ENCODE data around the gene PPM1A. TPM values are rescaled to one million over a fixed set of nuclear protein-coding genes. Genes with fewer than 3 reads are reported as not detected.

The PPM1A gene
- total RNA-seq, 1 experiment from 2014 or later = 28.1 TPM

DNA sequence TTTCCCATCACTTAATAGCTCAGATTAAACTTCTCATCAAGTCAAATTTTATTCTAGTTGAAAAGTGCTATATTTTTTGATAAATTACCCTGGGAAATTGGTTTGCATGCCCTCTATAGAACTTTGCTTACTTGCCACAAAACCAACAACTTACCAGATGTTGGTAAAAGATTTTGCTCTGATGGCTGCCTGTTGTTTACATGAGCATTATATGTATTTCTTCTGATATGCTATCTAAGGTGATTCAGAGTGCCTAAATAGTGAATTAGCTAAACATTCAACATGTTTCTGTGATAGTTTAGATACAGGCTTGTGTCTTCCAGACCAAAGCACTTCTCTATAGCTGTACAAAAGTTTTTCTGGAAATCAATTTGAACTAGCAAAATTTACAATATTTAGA, 51.0 kb downstream of the PPM1A start:
- TF ChIP-seq TCF7L2 (IDR thresholded peaks at IDR 0.05; ENCODE audit: low read depth, low read length) = no peak
- no peak for TF ChIP-seq SIN3A (IDR thresholded peaks at IDR 0.05; ENCODE audit: borderline replicate concordance, insufficient read depth, low read depth, low read length)
- TF ChIP-seq POLR2AphosphoS5 (IDR thresholded peaks at IDR 0.05; ENCODE audit: low read depth, low read length) = no peak
- no peak for TF ChIP-seq CTCF (IDR thresholded peaks at IDR 0.05)
- TF ChIP-seq, protein P1, sequence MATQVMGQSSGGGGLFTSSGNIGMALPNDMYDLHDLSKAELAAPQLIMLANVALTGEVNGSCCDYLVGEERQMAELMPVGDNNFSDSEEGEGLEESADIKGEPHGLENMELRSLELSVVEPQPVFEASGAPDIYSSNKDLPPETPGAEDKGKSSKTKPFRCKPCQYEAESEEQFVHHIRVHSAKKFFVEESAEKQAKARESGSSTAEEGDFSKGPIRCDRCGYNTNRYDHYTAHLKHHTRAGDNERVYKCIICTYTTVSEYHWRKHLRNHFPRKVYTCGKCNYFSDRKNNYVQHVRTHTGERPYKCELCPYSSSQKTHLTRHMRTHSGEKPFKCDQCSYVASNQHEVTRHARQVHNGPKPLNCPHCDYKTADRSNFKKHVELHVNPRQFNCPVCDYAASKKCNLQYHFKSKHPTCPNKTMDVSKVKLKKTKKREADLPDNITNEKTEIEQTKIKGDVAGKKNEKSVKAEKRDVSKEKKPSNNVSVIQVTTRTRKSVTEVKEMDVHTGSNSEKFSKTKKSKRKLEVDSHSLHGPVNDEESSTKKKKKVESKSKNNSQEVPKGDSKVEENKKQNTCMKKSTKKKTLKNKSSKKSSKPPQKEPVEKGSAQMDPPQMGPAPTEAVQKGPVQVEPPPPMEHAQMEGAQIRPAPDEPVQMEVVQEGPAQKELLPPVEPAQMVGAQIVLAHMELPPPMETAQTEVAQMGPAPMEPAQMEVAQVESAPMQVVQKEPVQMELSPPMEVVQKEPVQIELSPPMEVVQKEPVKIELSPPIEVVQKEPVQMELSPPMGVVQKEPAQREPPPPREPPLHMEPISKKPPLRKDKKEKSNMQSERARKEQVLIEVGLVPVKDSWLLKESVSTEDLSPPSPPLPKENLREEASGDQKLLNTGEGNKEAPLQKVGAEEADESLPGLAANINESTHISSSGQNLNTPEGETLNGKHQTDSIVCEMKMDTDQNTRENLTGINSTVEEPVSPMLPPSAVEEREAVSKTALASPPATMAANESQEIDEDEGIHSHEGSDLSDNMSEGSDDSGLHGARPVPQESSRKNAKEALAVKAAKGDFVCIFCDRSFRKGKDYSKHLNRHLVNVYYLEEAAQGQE (IDR thresholded peaks at IDR 0.05; ENCODE audit: insufficient read depth in 1 of 2, low read depth in 2 of 2, low read length in 1 of 2) = no peak
- DNase-seq (ENCODE audit: low read depth, low spot score) (no peak), ATAC-seq (no peak)
- Histone ChIP-seq H3K27me3 (ENCODE audit: control insufficient read depth, insufficient read depth, low read length) (no peaks in the 10 kb centered on the region), H3K9me3 (ENCODE audit: control insufficient read depth, insufficient read depth, low read depth, low read length) (no peaks in the 10 kb centered on the region), H3K4me3 (ENCODE audit: low read depth in 2 of 2, low read length in 2 of 2) (no peak overlapping the region), H3K36me3 (ENCODE audit: control insufficient read depth, insufficient read depth, low read length) (no peaks in the 10 kb centered on the region; the same call in 1 of the 2 replicates), H3K4me1 (ENCODE audit: control insufficient read depth, insufficient read depth, low read length) (no peaks in the 10 kb centered on the region), H3K27ac (ENCODE audit: low read length) (no peak overlapping the region)
- BruUV-seq (replicated peaks) = no TSS peak
- intact Hi-C loops (cut with micrococcal nuclease; ENCODE audit: unreplicated experiment) (no loop called here), in situ Hi-C loops (cut with HindIII; ENCODE audit: low pct_unique_long_range_greater_than_20kb, low sequenced_read_pairs) (no loop called here)
- ChIA-PET CTCF (no interaction called here), POLR2A (no interaction called here)

DNA sequence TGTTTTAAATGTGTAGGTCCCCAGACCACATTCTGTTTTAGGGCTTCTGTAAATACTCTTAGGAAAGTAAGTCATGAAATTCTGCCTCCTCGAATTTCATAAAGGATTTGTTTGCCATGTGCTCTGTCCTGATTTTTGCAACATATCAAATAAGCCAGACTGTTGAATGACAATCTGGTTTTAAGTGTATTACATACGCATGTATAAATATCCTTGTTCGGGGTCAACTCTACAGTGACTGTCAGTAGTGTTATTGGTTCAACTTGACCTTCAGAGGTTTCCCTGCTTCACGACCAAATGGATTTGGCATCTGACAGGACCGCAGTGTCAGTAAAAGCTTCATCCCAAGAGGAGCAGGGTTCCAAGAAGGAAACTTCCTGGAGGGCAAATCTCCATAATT, 52.7 kb downstream of the PPM1A start:
- POLR2A ChIA-PET = no interaction called here
- no TSS peak for BruUV-seq (replicated peaks)

More for the DNA sequence above, 52.7 kb downstream of the PPM1A start:
- in situ Hi-C loops (cut with HindIII; ENCODE audit: low pct_unique_long_range_greater_than_20kb, low sequenced_read_pairs) (no loop called here), intact Hi-C loops (cut with micrococcal nuclease; ENCODE audit: unreplicated experiment) (no loop called here)
- no peak overlapping the region for H3K27ac ChIP-seq (ENCODE audit: low read length)
- H3K27me3 ChIP-seq (ENCODE audit: control insufficient read depth, insufficient read depth, low read length) = no peaks in the 10 kb centered on the region
- no peaks in the 10 kb centered on the region for H3K9me3 ChIP-seq (ENCODE audit: control insufficient read depth, insufficient read depth, low read depth, low read length)
- CTCF ChIA-PET = no interaction called here
- ATAC-seq (no peak), DNase-seq (ENCODE audit: low read depth, low spot score) (no peak)
- TF ChIP-seq POLR2AphosphoS5 (IDR thresholded peaks at IDR 0.05; ENCODE audit: low read depth, low read length) (no peak), TCF7L2 (IDR thresholded peaks at IDR 0.05; ENCODE audit: low read depth, low read length) (no peak), CTCF (IDR thresholded peaks at IDR 0.05) (no peak), SIN3A (IDR thresholded peaks at IDR 0.05; ENCODE audit: borderline replicate concordance, insufficient read depth, low read depth, low read length) (no peak)
- TF ChIP-seq, protein P1 (IDR thresholded peaks at IDR 0.05; ENCODE audit: insufficient read depth in 1 of 2, low read depth in 2 of 2, low read length in 1 of 2) = no peak
- no peaks in the 10 kb centered on the region for H3K4me1 ChIP-seq (ENCODE audit: control insufficient read depth, insufficient read depth, low read length)
- no peaks in the 10 kb centered on the region for H3K36me3 ChIP-seq (ENCODE audit: control insufficient read depth, insufficient read depth, low read length)
- no peak overlapping the region for H3K4me3 ChIP-seq (ENCODE audit: low read depth in 2 of 2, low read length in 2 of 2)

Data from Panc1 (cell line).